Testis (tissue), 3 donors: ENCODE results near the gene PRR18. TPM values are rescaled to one million over a fixed set of nuclear protein-coding genes. Genes with fewer than 3 reads are reported as not detected.

ENCODE experiments used
- DNase-seq: peaks from one replicate; pipeline ENCODE4 v3.0.0-alpha.2; 2019
- H3K27ac ChIP-seq, 2 donors: fragments of 200-600 bp; sonication (generic); one replicate each; pipeline ENCODE4 v1.5.1; 2019
- H3K27me3 ChIP-seq: fragments of 200-600 bp; sonication (generic); one replicate; pipeline ENCODE4 v1.5.1; 2019
- H3K36me3 ChIP-seq: fragments of 200-600 bp; sonication (generic); one replicate; pipeline ENCODE4 v1.5.1; 2017; ENCODE audit warnings: low read depth; ENCODE audit errors: missing control alignments
- H3K4me1 ChIP-seq: fragments of 200-600 bp; sonication (generic); one replicate; pipeline ENCODE4 v1.5.1; 2019
- H3K4me3 ChIP-seq, 2 donors: fragments of 200-600 bp; sonication (generic); one replicate each; pipeline ENCODE4 v1.5.1; 2017 to 2019
- H3K9me3 ChIP-seq: fragments of 200-600 bp; sonication (generic); one replicate; pipeline ENCODE4 v1.5.1; 2017
- CTCF ChIP-seq, 3 experiments: fragments of 450-650 bp in 2 of 3; fragments of 200-600 bp in 1 of 3; sonication (generic) in 1 of 3; IDR thresholded peaks; one replicate each; pipeline ENCODE4 v1.5.1; 2016 to 2019; ENCODE audit warnings: antibody characterized with exemption in 3 of 3, mild to moderate bottlenecking in 2 of 3, moderate library complexity in 1 of 3
- POLR2A ChIP-seq: fragments of 450-650 bp; IDR thresholded peaks from one replicate; pipeline ENCODE4 v1.6.1; 2017; ENCODE audit warnings: antibody characterized with exemption, mild to moderate bottlenecking, moderate library complexity
- WGBS, 2 donors: methylation state at CpG; one replicate each; pipeline ENCODE4 v1.1.5; 2018; 5-methylcytosine and 5-hydroxymethylcytosine counted together
- intact Hi-C: fragments of 100-400 bp; cut with DNase I; formaldehyde crosslinking; loops from one replicate; pipeline ENCODE4 v1.15.1; 2023; ENCODE audit warnings: low total_unique reads
- polyA plus RNA-seq: library from polyadenylated mRNA; stranded (reverse); fragments of 350-450 nt; fragmentation: Illumina TruSeq; extraction: RNeasy Lipid Tissue Mini Kit (QIAGEN cat#74804); gene quantifications from one replicate; pipeline ENCODE4 v1.2.3, GENCODE V29; 2014; ENCODE audit warnings: low read depth, low replicate concordance; ENCODE audit not compliant: insufficient read depth
- total RNA-seq, 2 donors: library from RNA; depleted of rRNA; stranded (reverse); fragments of >200 nt; gene quantifications; one replicate each; pipeline ENCODE4 v1.2.3, GENCODE V29; 2016

The PRR18 gene
- total and polyA plus RNA-seq, 3 donors from 2014 or later: 0.16 to 0.62 (median 0.39) TPM

- Histone ChIP-seq H3K4me3 (no peak overlapping the region), H3K4me1 (no peaks in the 10 kb centered on the region), H3K9me3 (no peaks in the 10 kb centered on the region), H3K27ac (no peak overlapping the region), H3K36me3 (no peaks in the 10 kb centered on the region), H3K27me3 (no peaks in the 10 kb centered on the region)
- WGBS, 2 donors: 55 to 71% methylated on average over 8 to 13 of the region's 13 CpGs
- DNase-seq: no peak
- intact Hi-C loops: loop anchor here (10.0 kb wide), 1 partner anchor 120 kb away; no protein-coding TSS in a partner anchor
- TF ChIP-seq CTCF (IDR thresholded peaks at IDR 0.05) (no peak), POLR2A (no peak)
Measured at GRCh38 chr6:166274739-166275370, 33.3 kb downstream of the PRR18 start.

GRCh38 chr6:166274163-166274562, 34.0 kb downstream of the PRR18 start:
- no peaks in the 10 kb centered on the region for H3K36me3 ChIP-seq
- DNase-seq: no peak
- H3K9me3 ChIP-seq: no peaks in the 10 kb centered on the region
- intact Hi-C loops: loop anchor here (10.0 kb wide), 1 partner anchor 121 kb away; no protein-coding TSS in a partner anchor
- TF ChIP-seq POLR2A (no peak), CTCF (IDR thresholded peaks at IDR 0.05) (no peak)
- no peaks in the 10 kb centered on the region for H3K4me1 ChIP-seq
- H3K27ac ChIP-seq: no peak overlapping the region
- WGBS, 2 donors: 70 to 78% methylated on average over 4 of the region's 4 CpGs
- no peak overlapping the region for H3K4me3 ChIP-seq
- H3K27me3 ChIP-seq: no peaks in the 10 kb centered on the region

GRCh38 chr6:166271376-166271765, 36.8 kb downstream of the PRR18 start:
- TF ChIP-seq CTCF (IDR thresholded peaks at IDR 0.05) (no peak), POLR2A (no peak)
- intact Hi-C loops: loop anchor here (10.0 kb wide), 1 partner anchor 123 kb away; no protein-coding TSS in a partner anchor
- Histone ChIP-seq H3K4me1 (no peaks in the 10 kb centered on the region), H3K27me3 (no peaks in the 10 kb centered on the region), H3K9me3 (no peaks in the 10 kb centered on the region), H3K27ac (no peak overlapping the region), H3K4me3 (no peak overlapping the region), H3K36me3 (no peaks in the 10 kb centered on the region)
- WGBS, 2 donors: 96% methylated on average over 9 of the region's 9 CpGs; no CpG with 5 or more reads in 1 of the 2 donors
- no peak for DNase-seq

GRCh38 chr6:166270706-166271375, 37.4 kb downstream of the PRR18 start:
- Histone ChIP-seq H3K27ac (no peak overlapping the region), H3K4me1 (no peaks in the 10 kb centered on the region), H3K36me3 (no peaks in the 10 kb centered on the region), H3K27me3 (no peaks in the 10 kb centered on the region), H3K4me3 (no peak overlapping the region), H3K9me3 (no peaks in the 10 kb centered on the region)
- 84 to 87% methylated on average over 9 to 10 of the region's 10 CpGs for WGBS, 2 donors
- TF ChIP-seq CTCF (IDR thresholded peaks at IDR 0.05): no peak
- no peak for TF ChIP-seq POLR2A
- no peak for DNase-seq
- intact Hi-C loops: loop anchor here (10.0 kb wide), 1 partner anchor 124 kb away; no protein-coding TSS in a partner anchor
